ENCODE results near the gene NEK7.
"Not testable (repeated sequence)": the region's sequence is repeated elsewhere in the genome, so short reads cannot be mapped to it uniquely, and the experiment has no call there.

DNA sequence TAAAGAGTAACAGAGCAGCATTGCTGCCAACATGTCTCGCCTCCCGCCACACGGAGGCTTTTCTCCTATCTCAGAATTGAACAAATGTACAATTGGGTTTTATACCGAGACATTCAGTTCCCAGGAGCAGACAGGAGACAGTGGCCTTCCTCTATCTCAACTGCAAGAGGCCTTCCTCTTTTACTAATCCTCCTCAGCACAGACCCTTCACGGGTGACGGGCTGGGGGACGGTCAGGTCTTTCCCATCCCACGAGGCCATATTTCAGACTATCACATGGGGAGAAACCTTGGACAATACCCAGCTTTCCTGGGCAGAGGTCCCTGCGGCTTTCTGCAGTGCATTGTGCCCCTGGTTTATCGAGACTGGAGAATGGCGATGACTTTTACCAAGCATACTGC is 26.7 kb upstream of the NEK7 start:
- TF ChIP-seq, protein P1, sequence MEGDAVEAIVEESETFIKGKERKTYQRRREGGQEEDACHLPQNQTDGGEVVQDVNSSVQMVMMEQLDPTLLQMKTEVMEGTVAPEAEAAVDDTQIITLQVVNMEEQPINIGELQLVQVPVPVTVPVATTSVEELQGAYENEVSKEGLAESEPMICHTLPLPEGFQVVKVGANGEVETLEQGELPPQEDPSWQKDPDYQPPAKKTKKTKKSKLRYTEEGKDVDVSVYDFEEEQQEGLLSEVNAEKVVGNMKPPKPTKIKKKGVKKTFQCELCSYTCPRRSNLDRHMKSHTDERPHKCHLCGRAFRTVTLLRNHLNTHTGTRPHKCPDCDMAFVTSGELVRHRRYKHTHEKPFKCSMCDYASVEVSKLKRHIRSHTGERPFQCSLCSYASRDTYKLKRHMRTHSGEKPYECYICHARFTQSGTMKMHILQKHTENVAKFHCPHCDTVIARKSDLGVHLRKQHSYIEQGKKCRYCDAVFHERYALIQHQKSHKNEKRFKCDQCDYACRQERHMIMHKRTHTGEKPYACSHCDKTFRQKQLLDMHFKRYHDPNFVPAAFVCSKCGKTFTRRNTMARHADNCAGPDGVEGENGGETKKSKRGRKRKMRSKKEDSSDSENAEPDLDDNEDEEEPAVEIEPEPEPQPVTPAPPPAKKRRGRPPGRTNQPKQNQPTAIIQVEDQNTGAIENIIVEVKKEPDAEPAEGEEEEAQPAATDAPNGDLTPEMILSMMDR (IDR thresholded peaks at IDR 0.05 in 4 of 5, conservative IDR thresholded peaks at IDR 0.05 in 1 of 5), result not testable (repeated sequence)
- TF ChIP-seq POLR2A (IDR thresholded peaks at IDR 0.05), result not testable (repeated sequence)
